Thymus (tissue), 11 donors: ENCODE measurements around the gene ANKFY1. TPM values are rescaled to one million over a fixed set of nuclear protein-coding genes. Genes with fewer than 3 reads are reported as not detected.
"Not testable (repeated sequence)": the region's sequence is repeated elsewhere in the genome, so short reads cannot be mapped to it uniquely, and the experiment has no call there.

ENCODE experiments used
- DNase-seq, 9 donors: peaks; one replicate each; pipeline ENCODE4 v3.0.0-alpha.2; 2013; ENCODE audit warnings: low spot score in 9 of 9, low read depth in 6 of 9, missing footprints in 1 of 9
- H3K27ac ChIP-seq, 2 donors: one replicate each; pipeline ENCODE4 v1.5.1; 2013; ENCODE audit warnings: control low read depth in 1 of 2, low read depth in 1 of 2, low read length in 1 of 2, mild to moderate bottlenecking in 1 of 2, moderate library complexity in 1 of 2
- H3K27me3 ChIP-seq, 2 donors: one replicate each; pipeline ENCODE4 v1.5.1; 2013; ENCODE audit warnings: low read length in 1 of 2; ENCODE audit not compliant: control insufficient read depth in 2 of 2, insufficient read depth in 1 of 2
- H3K36me3 ChIP-seq, 2 donors: one replicate each; pipeline ENCODE4 v1.5.1; 2013; ENCODE audit warnings: low read length in 1 of 2, mild to moderate bottlenecking in 1 of 2, moderate library complexity in 1 of 2; ENCODE audit not compliant: control insufficient read depth in 2 of 2, insufficient read depth in 2 of 2
- H3K4me1 ChIP-seq, 2 donors: one replicate each; pipeline ENCODE4 v1.5.1; 2013; ENCODE audit warnings: low read length in 2 of 2; ENCODE audit not compliant: control insufficient read depth in 2 of 2, insufficient read depth in 2 of 2
- H3K4me3 ChIP-seq, 2 donors: one replicate each; pipeline ENCODE4 v1.5.1; 2013; ENCODE audit warnings: low read length in 2 of 2, control low read depth in 1 of 2, mild to moderate bottlenecking in 1 of 2
- H3K9me3 ChIP-seq, 2 donors: one replicate each; pipeline ENCODE4 v1.5.1; 2013; ENCODE audit warnings: low read length in 1 of 2, mild to moderate bottlenecking in 1 of 2; ENCODE audit not compliant: control insufficient read depth in 2 of 2, insufficient read depth in 1 of 2
- WGBS: extraction: QIAGEN DNeasy Blood & Tissue Kit; methylation state at CpG from one replicate; pipeline ENCODE4 v1.1.7; 2013; 5-methylcytosine and 5-hydroxymethylcytosine counted together
- polyA plus RNA-seq: library from polyadenylated mRNA; stranded (reverse); fragments of 200-250 nt; gene quantifications from one replicate; pipeline ENCODE4 v1.2.3, GENCODE V29; 2013
- total RNA-seq: library from RNA; stranded (reverse); fragments of 120-200 nt; gene quantifications from one replicate; pipeline ENCODE4 v1.2.4, GENCODE V29; 2013
- donor health status: healthy.

Gene ANKFY1
- total and polyA plus RNA-seq, 2 donors = 14.6 to 15.7 TPM

DNA sequence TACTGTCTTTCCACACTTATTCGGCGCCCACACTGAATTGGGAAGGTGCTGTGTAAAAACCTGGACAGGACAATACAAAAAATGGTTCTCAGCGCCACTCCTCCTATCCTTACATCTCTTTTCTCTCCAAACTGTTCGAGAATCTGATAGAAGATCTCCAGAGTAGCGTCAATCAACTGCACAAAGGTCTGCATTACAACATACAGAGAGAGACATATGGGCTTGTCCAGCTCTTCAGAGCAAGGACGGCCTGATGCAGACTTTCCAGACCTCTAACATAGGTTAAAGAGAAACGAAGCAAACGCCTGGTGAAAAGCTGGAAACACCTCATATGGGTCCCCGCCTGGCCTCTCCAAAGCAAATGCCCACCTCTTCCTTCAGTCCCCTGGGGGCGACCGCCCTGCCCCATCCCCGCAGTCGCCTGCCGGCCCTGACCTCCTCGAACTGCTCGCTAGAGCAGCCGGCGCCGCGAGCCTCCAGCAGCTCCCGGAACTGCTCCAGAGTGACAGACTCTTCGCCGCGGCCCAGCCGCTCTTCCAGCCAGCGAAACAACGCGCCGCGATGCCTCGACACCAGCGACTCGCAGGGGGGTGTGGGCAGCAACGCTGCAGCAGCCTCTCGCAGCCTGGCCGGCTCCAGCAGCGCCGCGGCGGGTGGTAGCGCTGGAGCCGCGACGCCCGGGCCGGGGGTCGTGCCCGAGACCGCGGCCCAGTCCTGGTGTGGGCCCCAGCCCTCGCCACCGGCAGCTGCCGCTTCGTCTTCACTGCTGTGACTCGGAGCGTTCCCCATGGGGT, 121.5 kb downstream of the ANKFY1 start:
- Histone ChIP-seq H3K27me3 (no peaks in the 10 kb centered on the region), H3K9me3 (no peaks in the 10 kb centered on the region), H3K27ac (peak overlapping the region; percentile 99 to 100), H3K36me3 (peaks cover 12% of the 10 kb centered on the region in 2 donors), H3K4me1 (peaks cover 13 to 20% of the 10 kb centered on the region in 2 donors), H3K4me3 (peak overlapping the region; percentile 95 to 96)
- peak in 6 of 9 donors; percentile 18 to 61 (median 32) for DNase-seq
- 4% methylated on average over 56 of the region's 56 CpGs for WGBS

DNA sequence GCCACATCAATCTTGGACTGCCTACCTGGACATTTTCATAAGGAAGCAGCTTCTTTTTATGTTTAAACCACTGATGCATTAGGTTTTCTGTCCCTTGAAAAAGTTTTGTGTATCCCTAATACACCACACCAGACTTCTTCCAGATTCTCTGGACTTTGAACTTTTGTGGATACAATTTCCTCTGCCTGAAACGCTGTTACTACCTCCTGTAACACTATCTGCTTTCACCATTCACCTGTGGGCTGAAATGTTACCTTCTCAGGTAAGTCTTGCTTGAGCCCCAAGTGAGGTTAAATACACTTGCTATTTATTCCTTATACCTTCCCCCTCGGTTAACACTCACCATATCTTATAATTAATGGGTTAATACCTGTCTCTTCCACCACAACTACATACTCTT, 123.7 kb downstream of the ANKFY1 start:
- Histone ChIP-seq H3K9me3 (no peaks in the 10 kb centered on the region), H3K27me3 (no peaks in the 10 kb centered on the region), H3K4me3 (no peak overlapping the region), H3K36me3 (peaks cover 12 to 21% of the 10 kb centered on the region in 2 donors), H3K27ac (no peak overlapping the region), H3K4me1 (peaks cover 13 to 20% of the 10 kb centered on the region in 2 donors)
- DNase-seq = no peak
- 96% methylated on average over 2 of the region's 2 CpGs for WGBS

GRCh38 chr17:4138906-4139526, 124.8 kb downstream of the ANKFY1 start:
- not testable (repeated sequence) for DNase-seq, H3K27me3 ChIP-seq, H3K9me3 ChIP-seq, H3K27ac ChIP-seq, H3K4me3 ChIP-seq
- Histone ChIP-seq H3K4me1 (peaks cover 10 to 14% of the 10 kb centered on the region in 2 donors), H3K36me3 (peaks cover 12 to 25% of the 10 kb centered on the region in 2 donors)
- WGBS = 97% methylated on average over 7 of the region's 9 CpGs

DNA sequence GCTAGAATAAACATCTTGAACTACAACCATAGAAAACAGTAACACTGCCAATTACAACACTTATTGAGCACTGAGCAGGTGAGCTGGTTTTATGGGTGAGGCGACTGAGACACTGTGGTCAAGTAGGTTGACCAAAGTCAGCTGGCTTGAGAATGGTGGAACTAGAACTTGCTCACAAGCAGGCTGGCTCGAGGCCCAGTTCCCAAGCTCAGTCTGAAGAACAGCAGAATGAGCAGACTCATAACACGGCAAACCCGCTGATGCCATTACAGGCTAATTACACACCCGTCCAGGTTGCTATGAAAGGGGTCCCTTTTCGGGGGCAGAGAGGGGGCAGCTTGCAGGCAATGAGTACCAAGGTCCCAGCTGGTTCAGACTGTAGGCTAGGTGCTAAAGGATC, 127.4 kb downstream of the ANKFY1 start:
- H3K4me1 ChIP-seq = peaks cover 4% of the 10 kb centered on the region in 2 donors
- no peaks in the 10 kb centered on the region for H3K27me3 ChIP-seq
- peaks cover 12 to 32% of the 10 kb centered on the region in 2 donors for H3K36me3 ChIP-seq
- no peak overlapping the region for H3K4me3 ChIP-seq
- DNase-seq = no peak
- H3K9me3 ChIP-seq = no peaks in the 10 kb centered on the region
- no peak overlapping the region for H3K27ac ChIP-seq
- WGBS = 81% methylated on average over 6 of the region's 6 CpGs

DNA sequence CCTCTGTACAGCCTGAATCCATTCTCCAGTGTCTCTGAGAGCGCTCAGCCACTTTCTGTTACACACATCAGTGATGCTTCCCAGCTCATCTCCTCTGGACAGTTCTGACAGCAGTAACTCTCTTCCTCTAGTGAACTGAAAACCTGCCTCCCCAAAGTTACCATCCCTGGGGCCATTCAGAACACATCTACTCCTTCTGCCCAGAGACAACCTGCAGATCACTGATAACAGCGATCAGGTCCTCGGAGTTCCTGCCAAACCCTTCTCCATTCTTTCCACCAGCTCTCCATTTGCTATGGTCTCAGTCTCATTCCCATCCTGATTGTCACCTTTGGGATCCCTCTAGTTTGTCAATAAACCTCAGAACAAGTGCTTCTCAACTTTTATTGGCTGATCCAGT, 128.3 kb downstream of the ANKFY1 start:
- no peak for DNase-seq
- WGBS = 98% methylated on average over 3 of the region's 3 CpGs
- Histone ChIP-seq H3K9me3 (no peaks in the 10 kb centered on the region), H3K27me3 (no peaks in the 10 kb centered on the region), H3K27ac (no peak overlapping the region), H3K4me3 (no peak overlapping the region), H3K36me3 (peaks cover 18 to 37% of the 10 kb centered on the region in 2 donors), H3K4me1 (peaks cover 0 to 2% of the 10 kb centered on the region in 2 donors)

DNA sequence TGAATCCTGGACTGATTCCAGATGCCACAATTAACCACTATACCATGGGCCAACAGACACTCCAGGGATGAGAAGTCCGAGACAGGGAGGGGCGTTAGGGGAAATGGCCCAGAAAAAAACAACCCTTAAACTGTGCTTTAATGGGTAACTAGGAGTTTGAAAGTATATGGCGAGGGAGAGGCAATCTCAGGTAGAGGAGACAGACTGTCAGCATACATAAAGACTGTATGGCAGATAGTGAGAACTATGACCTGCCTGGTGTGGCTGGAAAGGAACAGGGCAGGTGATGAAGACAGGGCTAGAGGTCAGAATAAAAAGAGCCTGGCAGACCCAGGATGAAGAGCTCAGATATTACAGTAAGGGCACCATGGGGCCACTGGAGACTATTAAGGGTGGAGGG, 129.1 kb downstream of the ANKFY1 start:
- no peak overlapping the region for H3K4me3 ChIP-seq
- H3K36me3 ChIP-seq = peaks cover 16 to 38% of the 10 kb centered on the region in 2 donors
- H3K9me3 ChIP-seq = no peaks in the 10 kb centered on the region
- no peak for DNase-seq
- WGBS = 65% methylated on average over 3 of the region's 3 CpGs
- no peaks in the 10 kb centered on the region for H3K27me3 ChIP-seq
- H3K27ac ChIP-seq = no peak overlapping the region
- H3K4me1 ChIP-seq = no peaks in the 10 kb centered on the region

- peak in 1 of 9 donors; percentile 17 for DNase-seq
- Histone ChIP-seq H3K9me3 (no peaks in the 10 kb centered on the region), H3K36me3 (peaks cover 7 to 30% of the 10 kb centered on the region in 2 donors), H3K4me1 (peaks cover 0 to 3% of the 10 kb centered on the region in 2 donors), H3K4me3 (no peak overlapping the region), H3K27me3 (no peaks in the 10 kb centered on the region), H3K27ac (no peak overlapping the region)
- WGBS = 82% methylated on average over 7 of the region's 7 CpGs
Observed at GRCh38 chr17:4130715-4131114, 133.1 kb downstream of the ANKFY1 start.

GRCh38 chr17:4127555-4127954, 136.2 kb downstream of the ANKFY1 start:
- peaks cover 15 to 44% of the 10 kb centered on the region in 2 donors for H3K36me3 ChIP-seq
- 82% methylated on average over 6 of the region's 6 CpGs for WGBS
- no peak overlapping the region for H3K27ac ChIP-seq
- no peaks in the 10 kb centered on the region for H3K9me3 ChIP-seq
- no peaks in the 10 kb centered on the region for H3K27me3 ChIP-seq
- H3K4me1 ChIP-seq = peaks cover 0 to 3% of the 10 kb centered on the region in 2 donors
- DNase-seq = no peak
- no peak overlapping the region for H3K4me3 ChIP-seq

GRCh38 chr17:4125552-4125951, 138.2 kb downstream of the ANKFY1 start:
- Histone ChIP-seq H3K36me3 (peaks cover 17 to 52% of the 10 kb centered on the region in 2 donors), H3K9me3 (no peaks in the 10 kb centered on the region), H3K4me3 (no peak overlapping the region), H3K4me1 (peaks cover 0 to 3% of the 10 kb centered on the region in 2 donors), H3K27me3 (no peaks in the 10 kb centered on the region), H3K27ac (no peak overlapping the region)
- 96% methylated on average over 1 of the region's 1 CpG for WGBS
- DNase-seq = no peak
